CD4-positive, alpha-beta T cell treated with Interleukin-6 at 100 ng/mL for 8 hours (primary cell): Measurements from ENCODE around the gene RAB35.

Source experiments
- DNase-seq: peaks from one replicate; pipeline ENCODE4 v3.0.0-alpha.2; 2020; ENCODE audit warnings: mixed read lengths, low spot score

Gene RAB35

GRCh38 chr12:120086801-120087621, 29.5 kb downstream of the RAB35 start:
- DNase-seq: peak; percentile 100

DNA sequence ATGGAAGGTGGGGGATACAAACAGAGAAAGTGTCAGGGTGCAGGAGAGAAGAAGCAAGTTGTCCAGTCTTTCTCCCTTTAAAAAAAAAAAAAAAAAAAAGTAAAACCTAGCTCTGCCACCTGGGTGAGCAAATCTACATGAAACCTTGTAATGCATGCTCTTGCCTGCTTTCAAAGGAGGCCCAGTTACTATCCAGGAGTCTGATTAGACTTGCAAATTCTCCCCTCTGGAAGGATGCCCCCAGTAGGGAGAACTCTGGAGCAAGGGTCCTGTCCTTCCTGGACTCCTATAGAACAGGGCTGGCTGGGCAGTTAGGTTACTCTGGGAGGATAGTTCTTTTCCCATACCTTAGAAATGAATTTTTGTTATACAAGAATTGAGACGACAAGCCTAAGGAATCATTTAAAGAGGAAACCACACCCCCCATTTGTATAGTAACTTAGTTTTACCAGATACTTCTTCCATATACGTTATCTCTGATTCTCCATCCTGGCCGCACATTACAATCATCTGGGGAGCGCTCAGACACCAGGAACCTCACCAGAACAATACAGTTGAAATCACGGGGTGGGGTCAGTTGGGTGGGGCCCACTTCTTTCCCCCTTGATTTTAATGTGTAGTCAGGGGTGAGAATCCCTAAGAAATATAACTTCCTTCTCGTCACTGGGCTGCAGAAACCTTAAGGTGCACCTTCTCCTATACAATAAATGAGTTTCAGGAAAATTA, 30.5 kb downstream of the RAB35 start:
- DNase-seq: no peak

DNA sequence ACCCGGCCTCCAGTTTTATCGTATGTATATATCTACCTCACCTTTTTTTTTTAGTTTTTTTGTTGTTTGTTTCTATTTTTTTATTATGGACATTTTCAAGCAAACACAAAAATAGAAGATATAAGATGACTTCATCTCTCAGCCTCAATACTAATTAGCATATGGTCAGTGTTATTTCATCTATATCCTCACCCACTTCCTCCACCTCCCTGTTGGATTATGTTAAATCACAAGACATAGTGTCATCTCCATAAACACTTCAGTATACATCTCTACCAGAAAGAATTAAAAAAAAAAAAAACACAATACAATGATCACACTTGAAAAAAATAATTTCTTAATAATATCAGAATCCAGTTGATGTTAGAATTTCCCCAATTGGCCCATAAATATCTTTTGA, 34.9 kb downstream of the RAB35 start:
- DNase-seq: no peak

DNA sequence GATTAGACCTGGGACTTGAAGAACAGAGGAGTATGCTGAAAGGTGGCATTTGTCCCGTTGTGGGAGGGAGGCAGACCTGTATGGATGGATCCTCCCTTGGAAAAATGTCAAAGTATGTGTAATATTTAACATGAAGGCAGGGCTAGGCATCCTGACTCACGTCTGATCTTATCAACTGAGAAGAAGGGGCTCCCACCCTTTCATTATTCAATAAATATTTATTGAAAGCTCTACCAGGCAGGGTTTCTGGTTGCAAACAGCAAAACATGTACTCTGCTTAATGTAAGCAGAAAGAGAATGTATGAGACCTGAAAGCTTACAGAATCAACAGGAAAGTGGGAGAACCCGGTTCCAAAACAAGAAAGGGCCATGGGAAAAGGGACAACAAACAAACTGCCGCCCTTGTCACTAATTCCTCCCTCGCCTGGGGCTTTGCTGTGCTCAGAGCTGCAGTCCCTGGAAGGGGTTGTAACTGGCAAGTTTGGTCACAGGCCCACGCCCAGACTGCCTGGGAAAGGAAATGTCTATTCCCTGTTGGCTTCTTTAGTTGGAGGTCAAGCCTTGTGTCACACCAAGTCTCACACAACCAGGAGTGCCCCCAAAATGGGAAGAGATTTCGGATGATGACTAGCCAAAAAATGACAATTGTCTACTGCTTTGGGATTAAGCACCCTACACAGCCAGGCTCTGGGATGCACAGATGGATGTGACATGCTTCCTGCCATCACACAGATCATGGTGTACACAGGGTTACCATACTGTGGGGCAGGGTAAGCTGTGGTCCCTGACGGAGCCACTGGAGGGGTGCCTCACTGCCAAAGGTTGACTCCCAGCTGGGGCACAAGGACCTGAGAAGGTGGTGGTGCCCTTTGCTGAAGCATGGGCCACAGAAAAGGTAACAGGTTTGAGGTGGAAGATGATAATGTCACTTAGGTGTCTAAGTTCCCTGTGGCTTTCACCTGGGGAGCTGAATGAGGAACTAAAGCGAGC, 36.8 kb downstream of the RAB35 start:
- no peak for DNase-seq

DNA sequence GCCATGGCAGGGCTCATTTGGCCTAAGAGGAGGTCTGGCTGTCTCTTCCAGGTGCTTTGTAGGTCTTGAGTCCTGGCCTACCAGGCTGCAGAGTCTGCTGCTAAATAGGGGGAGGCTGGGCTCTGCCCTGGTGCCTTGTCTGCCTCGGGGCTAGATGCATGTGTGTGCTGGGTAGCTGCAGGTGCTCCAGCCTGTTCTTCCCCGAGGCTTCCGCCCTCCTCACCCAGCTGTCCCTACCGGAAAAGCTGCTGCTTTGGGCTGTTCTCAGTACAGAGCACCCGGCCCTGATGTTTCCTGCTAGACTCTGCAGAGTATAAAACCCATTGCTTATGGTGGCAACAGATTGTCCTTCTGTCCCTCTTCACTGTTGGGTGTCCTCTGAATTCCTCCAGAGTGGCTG, 37.7 kb downstream of the RAB35 start:
- peak; percentile 30 for DNase-seq

DNA sequence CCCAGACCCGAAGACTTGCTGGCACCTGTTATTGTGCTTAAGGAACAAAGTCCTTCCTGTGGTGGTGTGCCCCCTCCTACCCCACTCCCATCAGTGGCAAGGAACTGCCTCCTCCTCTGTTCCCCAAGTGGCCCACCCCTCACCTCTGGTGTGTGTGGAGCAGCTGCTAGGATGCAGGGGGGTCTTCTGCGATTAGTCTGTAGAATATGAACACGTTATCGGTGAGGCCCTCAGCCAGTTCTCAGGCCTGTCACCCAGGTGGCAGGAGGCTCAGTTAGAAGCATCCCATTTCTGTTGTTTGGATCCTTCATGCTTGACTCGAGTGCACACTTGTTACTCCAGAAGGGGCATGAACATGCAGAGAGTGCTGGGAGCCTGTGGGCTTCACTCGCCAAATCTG, 39.3 kb downstream of the RAB35 start:
- DNase-seq: no peak

DNA sequence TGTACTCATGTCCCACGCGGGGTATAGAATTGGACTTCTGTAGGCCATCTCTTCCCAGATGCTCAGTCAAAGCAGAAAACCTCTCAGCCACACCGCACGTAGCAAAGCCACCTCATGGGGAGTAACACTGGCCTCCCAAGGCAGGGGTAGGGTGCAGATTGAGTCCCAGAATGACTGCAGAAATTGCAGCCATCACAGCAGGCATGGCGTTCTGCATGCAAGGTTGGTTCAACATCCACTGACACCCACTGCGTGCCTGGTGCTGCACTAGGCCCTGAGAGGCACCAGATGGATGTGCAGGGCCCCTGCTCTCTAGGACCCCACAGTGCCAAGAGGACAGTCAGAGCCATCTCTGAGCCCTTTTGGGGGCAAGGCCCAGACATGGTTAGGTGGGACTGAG, 39.9 kb downstream of the RAB35 start:
- DNase-seq: no peak

- DNase-seq: no peak
These were observed 41.4 kb downstream of the RAB35 start for GRCh38 chr12:120075034-120075616.

DNA sequence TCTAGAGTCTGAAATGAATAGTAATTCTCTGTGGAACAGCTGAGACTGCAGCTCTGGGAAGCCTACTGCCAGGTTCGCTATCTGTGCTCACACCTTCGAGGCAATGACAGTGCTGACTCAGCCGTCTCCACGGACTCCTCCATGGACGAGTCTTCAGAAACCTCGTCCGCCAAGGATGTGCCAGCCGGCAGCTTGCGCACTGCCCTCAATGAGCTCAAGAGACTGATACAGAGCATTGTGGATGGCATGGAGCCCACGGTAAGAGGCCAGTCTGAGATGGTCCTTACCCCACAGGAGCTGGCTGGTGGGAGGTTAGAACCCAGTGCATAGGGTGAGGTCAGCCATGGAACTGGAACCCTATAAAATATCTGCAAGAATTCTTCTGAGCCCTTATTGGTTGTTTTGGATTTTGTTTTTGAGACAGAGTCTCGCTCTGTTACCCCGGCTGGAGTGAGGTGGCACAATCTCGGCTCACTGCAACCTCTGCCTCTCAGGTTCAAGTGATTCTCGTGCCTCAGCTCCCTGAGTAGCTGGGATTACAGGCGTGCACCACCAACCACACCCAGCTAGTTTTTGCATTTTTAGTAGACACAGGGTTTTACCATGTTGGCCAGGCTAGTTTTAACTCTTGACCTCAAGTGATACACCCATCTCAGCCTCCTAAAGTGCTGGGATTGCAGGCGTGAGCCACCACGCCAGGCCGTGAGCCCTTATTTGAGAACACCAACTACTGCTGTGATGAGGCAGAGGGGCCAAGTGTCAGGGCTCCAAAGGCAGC, 43.9 kb downstream of the RAB35 start:
- DNase-seq: no peak

DNA sequence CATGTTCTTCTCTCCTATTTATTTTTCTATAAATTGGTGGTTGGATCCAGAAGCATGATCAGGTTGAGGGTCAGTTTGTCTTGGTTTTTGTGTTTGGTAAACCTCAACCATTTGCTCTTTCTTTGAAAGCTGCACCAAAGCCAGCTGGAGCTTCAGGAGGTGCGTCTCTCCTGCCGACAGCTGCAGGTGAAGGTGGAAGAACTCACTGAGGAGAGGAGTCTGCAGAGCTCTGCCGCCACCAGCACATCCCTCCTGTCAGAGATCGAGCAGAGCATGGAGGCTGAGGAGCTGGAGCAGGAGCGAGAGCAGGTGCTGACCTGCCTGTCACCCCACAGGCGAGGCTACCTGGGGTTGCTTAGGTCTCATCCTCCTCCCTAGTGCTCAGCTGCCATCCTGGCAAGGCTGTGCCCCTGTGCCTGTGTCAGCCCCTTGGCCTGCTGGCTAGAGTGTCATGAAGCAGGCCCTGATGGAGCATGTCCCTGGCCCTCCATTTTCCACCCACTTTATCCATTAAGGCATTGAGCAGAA, 45.0 kb downstream of the RAB35 start:
- DNase-seq: no peak

- DNase-seq: no peak
These were observed 47.3 kb downstream of the RAB35 start for GRCh38 chr12:120069278-120069677.

DNA sequence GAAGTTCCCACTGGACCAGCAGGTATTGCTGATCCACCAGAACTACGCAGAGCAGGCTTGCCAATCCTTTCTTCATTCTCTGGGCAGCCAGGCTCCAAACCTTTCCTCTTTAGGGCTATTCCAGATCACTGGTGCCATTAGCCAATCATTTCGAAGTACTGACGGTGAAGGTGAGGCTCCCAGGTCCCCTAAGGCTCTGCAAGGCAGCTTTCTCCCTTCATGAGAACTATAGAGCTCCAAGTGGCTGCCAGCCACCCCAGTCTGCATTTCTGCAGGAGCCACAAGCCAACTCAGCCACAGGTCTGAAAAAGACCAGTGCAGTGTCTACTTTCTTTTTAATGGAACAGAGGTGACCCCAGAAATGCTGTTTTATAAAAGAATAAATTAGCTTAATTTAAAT, 48.7 kb downstream of the RAB35 start:
- DNase-seq: no peak

DNA sequence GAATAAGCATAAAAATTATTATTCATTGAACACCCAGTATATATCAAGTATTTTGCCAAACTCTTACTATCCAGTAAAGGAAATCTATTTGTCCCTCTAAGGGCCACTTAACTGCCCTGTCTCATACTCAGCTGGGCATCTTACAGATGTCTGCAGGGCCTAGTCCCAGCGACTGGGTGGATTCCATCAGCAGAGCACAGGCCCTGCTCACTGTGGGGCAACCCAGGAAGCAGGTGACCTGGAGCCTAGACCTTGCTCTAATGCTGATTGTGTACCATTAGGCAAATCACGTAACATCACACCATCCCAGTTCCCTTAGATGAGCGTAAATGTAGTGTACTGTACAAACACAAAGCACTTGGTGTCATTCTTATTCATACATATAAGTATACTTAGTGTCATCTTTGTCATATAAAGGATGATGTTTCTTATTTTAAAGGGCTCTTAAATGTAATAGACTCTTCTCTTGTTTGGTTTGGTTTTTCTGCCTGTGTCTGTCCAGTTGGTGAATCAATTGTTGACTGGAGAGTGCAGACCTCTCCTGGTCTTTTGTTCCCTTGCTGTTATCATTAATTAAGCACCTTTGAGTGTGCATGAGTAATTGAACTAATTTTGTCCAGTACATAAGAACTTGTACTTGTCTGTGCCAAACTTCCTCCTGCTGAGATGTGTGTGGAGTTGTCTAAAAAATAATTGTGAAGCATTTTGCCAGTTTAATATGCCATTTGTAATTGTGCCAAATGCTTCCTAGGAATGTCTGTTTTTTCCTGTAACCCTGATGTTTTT, 49.3 kb downstream of the RAB35 start:
- no peak for DNase-seq

DNA sequence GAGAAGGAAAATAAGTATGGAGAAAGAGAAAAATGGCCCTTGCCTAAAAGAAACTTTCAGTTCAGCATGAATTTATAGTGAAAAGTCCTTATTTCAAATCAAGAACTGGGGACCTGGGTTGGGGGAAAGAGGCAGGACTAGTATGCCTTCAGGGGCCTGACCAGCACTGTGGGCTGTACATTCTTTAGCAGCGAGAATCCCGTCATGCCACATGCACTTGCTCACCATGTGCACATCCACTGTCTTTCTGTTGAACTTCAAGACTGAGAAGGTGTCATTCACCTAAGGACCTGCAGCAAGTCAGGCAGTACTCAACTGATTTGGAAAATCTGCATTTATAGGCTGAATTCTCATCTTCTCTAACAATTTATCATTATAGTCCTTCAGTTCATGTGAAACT, 50.2 kb downstream of the RAB35 start:
- DNase-seq: no peak

GRCh38 chr12:120065472-120065871, 51.1 kb downstream of the RAB35 start:
- DNase-seq: no peak

DNA sequence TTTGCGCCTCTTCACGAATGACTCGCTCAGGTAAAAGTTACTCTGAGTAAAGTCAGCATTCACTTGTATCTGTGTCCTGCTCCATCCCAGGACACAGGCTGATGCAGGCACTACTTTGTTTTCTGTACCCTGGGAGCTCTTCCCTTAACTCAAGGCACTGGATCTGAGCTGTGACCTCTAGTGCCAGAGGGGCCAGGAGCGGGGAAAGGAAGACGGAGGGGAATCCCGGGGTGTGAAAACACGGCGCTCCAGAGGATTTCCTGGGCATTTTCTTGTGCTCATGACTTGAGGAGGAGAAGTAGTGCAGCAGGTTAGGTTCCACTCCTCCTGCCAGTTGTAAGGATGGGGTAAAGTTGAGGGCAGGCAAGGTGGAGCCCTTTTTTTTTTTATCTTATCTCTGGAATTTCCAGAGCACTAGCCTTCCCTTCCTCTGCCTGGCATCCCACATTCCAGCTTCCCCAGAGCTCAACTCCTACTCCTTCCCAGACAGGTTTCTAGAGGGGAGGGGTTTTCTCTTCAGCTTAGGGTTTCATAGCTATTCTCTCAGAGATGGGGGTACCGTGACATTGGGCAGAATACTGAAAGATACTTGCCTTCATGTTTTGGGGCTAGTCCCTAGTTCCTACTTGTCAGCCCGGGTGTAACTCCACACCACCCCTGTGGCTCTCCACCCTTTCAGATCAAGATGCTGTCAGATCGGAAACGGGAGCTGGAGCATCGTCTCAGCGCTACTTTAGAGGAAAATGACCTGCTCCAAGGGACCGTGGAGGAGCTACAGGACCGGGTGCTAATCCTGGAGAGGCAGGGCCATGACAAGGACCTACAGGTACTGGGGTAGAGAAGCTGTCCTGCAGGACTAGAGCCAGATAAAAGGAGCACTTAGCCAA, 52.3 kb downstream of the RAB35 start:
- no peak for DNase-seq

- no peak for DNase-seq
These were observed 53.5 kb downstream of the RAB35 start for GRCh38 chr12:120062976-120063579.

GRCh38 chr12:120061575-120062214, 54.9 kb downstream of the RAB35 start:
- no peak for DNase-seq
